Stimulated activated CD4-positive, alpha-beta T cell treated with anti-CD3 and anti-CD28 coated beads, Interleukin-15, amount 100 ng/mL, for 48 hours (primary cell): ENCODE data around the gene ZC3H4.
"Not testable (repeated sequence)": the region's sequence is repeated elsewhere in the genome, so short reads cannot be mapped to it uniquely, and the experiment has no call there.

Experiments used
- DNase-seq, 2 donors: peaks; one replicate each; pipeline ENCODE4 v3.0.0-alpha.2; 2020; ENCODE audit warnings: low read depth in 2 of 2

ZC3H4 gene

GRCh38 chr19:47084879-47085439 is 28.6 kb downstream of the ZC3H4 start:
- no peak for DNase-seq

DNA sequence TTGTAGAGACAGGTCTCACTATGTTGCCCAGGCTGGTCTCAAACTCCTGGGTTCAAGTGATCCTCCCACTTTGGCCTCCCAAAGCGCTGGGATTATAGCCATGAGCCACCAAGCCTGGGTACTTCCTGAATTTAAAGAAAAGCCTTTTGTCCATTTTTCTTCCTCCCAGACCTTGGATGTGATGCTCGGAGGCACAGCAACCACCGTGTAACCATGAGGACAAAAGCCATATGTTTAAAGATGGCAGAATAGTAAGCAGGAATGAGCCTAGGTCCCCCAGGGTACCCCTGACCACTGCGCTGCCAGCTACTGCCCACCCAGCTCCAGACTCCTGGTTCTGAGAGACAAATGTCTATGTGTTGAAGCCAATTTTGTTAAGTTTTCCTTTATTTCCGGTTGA is 31.1 kb downstream of the ZC3H4 start:
- DNase-seq: no peak

DNA sequence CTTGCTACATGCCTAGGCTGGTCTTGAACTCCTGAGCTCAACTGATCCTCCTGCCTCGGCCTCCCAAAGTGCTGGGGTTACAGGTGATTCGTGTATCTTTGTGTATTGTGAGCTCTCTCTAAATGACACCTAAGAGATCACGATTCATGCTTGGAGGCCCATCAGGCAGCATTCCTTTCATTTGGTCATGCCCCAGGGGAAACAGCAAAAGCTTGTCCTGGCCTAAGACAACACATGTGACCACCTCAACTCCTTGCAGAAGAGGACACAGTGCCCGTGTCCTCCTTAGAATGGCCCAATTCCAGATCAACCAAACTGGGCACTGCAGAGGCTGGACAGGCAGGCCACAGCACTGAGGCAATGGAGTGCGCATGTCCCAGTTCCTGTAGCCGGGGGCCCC is 32.5 kb downstream of the ZC3H4 start:
- DNase-seq: no peak

- DNase-seq: not testable (repeated sequence)
These were observed 35.2 kb downstream of the ZC3H4 start for GRCh38 chr19:47078351-47078750.

- no peak for DNase-seq
These were observed 37.6 kb downstream of the ZC3H4 start for GRCh38 chr19:47075941-47076340.

DNA sequence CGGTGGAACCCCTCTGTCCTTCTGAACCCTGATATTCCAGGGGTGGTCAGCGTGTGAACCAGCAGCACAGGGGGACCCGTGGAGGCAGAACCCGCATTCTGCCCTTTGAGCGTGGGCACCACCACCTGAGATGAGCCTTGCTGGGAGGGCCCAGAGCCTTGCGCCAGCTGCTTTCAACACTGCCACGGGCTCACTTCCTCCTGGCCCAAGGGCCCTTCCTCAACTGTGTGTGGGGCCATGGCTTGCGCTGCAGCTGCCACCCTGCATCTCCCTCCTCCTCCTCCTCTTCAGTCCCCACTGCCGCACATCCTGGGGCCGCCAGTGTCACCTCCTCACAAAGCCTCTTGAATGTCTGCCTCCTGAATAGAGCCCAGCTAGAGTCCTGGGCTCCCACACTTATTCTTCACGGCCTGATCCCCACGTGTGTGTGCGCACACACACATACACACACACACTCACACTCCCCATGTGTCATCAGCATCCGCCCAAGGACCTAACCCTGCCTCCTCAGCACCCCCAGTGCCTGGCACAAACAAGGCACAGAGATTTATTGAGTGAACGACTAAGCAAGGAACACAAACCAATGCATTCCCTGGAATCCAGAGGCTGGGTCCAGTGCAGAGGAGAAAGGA is 38.3 kb downstream of the ZC3H4 start:
- no peak for DNase-seq

- no peak for DNase-seq
These were observed 39.0 kb downstream of the ZC3H4 start for GRCh38 chr19:47074621-47075020.

GRCh38 chr19:47073574-47073973 is 40.0 kb downstream of the ZC3H4 start:
- no peak for DNase-seq

DNA sequence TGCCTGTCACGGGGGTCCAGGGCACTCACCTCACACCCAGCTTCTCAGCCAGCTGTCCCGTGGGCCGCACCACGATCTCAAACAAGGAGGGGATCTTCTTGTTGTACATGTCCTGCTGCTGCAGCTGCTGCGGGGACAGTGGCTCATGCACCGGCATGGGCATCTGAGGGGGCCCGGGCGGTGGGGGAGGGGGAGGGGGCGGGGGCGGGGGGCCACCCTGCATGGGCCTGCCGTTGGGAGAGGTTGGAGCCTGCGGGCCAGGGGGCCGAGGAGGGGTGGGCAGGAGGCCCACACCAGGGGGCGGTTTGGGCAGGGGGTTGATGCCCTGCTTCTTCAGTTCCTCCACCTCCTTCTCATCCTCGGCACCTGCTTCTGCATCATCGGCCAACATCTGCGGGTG is 41.3 kb downstream of the ZC3H4 start:
- DNase-seq: no peak

DNA sequence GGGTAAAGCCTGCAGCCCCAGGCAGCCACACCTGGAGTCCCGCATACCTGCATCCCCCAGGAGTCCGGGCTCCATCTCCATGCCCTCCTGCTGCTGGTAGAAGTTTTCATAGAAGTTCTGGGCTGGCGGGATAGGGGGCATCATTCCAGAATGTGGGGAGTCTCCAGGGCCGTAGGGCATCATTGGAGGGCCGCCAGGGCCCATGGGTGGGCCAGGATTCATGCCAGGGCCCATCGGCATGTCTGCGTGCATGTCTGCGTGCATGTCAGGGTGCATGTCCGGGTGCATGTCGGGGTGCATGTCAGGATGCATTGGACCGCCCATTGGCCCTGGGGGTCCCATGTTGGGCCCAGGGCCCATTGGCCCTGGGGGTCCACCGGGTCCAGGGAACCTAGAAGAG is 41.8 kb downstream of the ZC3H4 start:
- no peak for DNase-seq

DNA sequence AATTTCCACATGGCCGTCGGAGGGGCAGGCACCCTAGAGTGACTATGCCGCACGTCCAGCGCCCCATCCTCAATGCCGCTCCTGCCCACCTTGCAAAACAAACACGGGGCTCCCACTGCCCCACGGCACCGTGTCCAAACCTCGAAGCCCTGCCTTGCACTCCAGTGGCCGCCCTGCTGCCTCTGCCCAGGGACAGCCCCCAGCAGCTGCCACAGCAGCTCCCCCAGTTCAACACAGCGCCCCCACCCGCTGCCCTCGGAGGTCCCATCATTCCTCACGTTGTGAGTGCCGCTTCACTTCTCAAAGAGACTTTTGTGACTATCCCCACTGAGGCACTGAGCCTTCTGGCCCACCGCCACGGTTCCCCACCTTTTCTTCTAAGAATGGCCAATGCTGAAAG is 42.8 kb downstream of the ZC3H4 start:
- DNase-seq: no peak

GRCh38 chr19:47069795-47070194 is 43.8 kb downstream of the ZC3H4 start:
- DNase-seq: no peak

DNA sequence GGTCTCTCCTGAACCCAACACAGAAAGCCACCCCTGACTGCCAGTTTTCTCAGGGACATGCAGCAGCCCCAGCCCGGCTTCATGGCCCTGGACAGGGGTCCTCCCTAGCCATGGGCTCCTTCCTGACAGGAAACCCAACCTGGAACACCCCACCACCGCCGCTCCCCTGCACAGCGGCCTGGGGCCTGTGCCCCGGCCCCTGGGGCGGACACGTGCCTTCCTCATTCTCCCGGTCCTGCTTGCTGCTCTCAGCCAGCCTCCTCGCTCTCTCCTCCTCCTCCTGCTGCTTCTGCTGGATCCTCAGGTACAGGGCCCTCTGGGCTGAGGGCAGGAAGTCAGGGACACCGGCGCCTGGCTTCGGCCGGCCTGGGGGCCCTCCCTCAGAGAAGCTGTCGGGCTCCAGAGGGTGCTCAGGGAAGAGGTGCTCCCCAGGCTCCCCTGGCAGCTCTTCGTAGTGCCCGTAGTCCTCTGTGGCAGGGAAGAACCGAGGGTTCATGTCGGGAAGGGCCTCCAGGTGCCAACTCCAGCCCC is 44.6 kb downstream of the ZC3H4 start:
- DNase-seq: no peak

DNA sequence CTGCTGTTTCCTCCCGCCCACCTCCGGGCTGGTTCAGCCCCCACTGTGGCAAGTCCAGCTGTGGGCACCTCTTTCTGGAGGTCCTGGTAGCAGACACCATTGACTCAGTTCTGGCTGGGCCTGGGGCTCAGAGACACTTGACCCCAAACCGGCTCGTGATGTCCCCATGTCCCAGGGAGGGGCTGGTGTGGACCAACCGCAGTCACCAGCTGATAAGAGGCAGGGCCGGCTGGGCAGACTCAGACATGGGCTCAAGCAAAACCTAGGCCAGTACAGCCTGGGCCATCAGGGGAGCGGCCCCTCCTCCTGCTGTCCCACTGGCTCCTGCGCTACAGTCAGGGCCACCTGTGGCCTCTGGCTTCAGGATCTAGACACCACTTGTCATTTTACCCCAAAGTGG is 45.3 kb downstream of the ZC3H4 start:
- DNase-seq: no peak

- DNase-seq: no peak
These were observed 46.2 kb downstream of the ZC3H4 start for GRCh38 chr19:47067215-47067847.

DNA sequence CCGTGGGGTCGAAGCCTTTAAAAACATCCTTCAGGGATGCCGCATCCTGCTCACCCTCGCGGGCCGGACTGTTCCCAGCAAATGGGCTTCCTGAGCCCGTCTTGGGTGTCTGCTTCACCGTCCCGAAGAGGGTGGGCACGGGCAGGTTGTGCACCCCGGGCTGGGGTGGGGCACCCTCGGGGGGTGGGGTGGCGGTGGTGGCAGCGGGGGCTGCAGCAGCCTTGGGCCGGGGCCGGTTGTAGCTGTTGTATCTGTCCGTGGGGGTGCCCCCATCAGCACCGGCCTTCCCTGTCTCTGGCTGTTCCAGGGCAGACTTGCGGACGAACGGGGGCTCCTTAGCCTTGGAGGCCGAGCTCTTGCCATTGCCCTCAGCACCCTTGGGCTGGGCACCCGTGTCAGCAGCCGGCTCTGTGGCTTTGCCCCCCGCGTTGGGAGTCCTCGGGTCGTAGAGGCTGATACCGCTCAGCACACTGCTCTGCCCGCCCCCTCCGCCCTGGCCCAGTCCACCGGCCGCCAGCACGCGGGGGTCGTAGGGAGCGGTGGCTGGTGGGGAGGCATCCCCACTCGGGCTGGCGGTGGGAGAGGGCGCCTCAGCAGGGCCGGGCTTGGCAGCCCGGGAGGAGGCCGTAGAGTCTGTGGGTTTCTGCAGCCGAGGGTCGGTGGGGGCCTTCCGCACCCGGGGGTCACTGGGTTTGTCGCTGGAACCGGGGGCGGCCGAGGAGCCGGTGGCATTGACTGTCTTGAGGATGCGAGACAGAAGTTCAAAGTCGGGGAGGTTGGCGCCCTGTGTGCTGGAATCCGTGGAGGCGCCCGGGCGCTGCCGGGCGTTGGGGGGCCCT is 47.0 kb downstream of the ZC3H4 start:
- DNase-seq: no peak

- DNase-seq: no peak
These were observed 48.3 kb downstream of the ZC3H4 start for GRCh38 chr19:47065242-47065641.

DNA sequence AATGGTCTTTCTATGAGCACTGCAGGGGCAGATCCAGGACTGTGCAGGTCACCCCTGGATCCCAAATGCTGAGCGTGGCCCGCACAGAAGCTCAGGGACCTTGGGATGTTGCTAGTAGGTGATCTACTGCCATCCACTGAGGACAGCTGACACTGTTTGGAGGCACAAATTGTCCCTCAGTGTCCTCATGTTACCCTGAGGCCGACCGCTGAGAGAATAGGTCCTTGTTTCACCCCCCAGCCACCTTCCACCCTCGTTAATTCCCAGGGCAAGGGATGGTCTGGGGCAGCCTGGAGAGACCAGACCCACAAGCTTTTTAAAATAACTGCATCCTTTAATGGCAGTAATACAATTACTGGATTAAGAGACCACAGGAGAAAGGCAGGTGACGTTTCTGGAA is 49.7 kb downstream of the ZC3H4 start:
- no peak for DNase-seq

- DNase-seq: no peak
These were observed 55.0 kb downstream of the ZC3H4 start for GRCh38 chr19:47058621-47059022.

GRCh38 chr19:47057328-47057727 is 56.2 kb downstream of the ZC3H4 start:
- no peak for DNase-seq

GRCh38 chr19:47056411-47056810 is 57.2 kb downstream of the ZC3H4 start:
- DNase-seq: no peak

GRCh38 chr19:47050562-47050961 is 63.0 kb downstream of the ZC3H4 start:
- DNase-seq: not testable (repeated sequence)
